Measurements from ENCODE around the gene SPC24.

DNA sequence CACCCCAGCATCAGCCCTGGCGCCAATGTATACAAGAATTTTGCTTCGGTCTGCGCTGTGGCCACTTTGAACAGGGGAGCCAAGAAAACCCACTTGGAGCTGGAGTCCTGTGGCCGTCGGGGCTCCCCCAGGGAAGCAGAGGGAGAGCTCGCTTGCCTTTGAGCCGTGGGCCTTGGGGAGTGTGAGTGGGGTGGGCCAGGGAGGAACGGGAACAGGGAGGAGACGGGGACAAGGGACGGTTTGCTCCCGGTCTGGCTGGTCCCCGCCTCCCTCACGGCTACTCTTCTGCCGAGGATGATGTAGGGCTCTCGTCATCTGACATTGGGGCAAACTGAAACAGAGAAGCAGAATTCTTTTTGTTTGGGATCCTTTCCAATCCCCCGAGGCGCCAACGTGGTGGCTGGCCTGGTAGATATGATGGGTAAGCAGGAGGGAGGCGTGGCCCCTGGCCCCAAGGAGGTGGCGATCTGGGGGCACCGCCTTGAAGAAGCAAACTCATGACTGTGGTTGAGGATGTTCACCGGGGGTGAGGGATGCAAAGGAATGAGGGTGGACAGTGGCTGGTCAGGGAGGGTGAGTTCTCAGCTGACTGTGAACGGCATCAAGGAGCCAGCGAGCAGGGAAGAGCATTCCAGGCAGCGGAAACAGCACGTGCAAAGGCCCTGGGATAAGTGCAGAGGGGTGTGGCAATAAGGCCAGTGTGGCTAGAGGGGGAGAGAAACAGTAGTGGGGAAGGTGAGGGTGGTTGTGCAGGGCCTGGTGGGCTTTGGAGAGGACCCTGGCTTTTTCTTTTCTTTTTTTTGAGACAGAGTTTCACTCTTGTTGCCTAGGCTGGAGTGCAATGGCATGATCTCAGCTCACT is 10.9 kb upstream of the SPC24 start:
- TF ChIP-seq, protein P1, sequence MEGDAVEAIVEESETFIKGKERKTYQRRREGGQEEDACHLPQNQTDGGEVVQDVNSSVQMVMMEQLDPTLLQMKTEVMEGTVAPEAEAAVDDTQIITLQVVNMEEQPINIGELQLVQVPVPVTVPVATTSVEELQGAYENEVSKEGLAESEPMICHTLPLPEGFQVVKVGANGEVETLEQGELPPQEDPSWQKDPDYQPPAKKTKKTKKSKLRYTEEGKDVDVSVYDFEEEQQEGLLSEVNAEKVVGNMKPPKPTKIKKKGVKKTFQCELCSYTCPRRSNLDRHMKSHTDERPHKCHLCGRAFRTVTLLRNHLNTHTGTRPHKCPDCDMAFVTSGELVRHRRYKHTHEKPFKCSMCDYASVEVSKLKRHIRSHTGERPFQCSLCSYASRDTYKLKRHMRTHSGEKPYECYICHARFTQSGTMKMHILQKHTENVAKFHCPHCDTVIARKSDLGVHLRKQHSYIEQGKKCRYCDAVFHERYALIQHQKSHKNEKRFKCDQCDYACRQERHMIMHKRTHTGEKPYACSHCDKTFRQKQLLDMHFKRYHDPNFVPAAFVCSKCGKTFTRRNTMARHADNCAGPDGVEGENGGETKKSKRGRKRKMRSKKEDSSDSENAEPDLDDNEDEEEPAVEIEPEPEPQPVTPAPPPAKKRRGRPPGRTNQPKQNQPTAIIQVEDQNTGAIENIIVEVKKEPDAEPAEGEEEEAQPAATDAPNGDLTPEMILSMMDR (IDR thresholded peaks at IDR 0.05), result no peak
- TF ChIP-seq POLR2AphosphoS5 (IDR thresholded peaks at IDR 0.05) (no peak), POLR2A (IDR thresholded peaks at IDR 0.05) (no peak), EP300 (IDR thresholded peaks at IDR 0.05) (no peak)
